Ishikawa (cell line): ENCODE measurements around the gene CERCAM.

Experiments
- CEBPB ChIP-seq: IDR thresholded peaks from 2 replicates; pipeline ENCODE4 v1.6.1; 2012
- CREB1 ChIP-seq: IDR thresholded peaks from 2 replicates; pipeline ENCODE4 v1.6.1; 2012; ENCODE audit warnings: low read depth
- EGR1 ChIP-seq: IDR thresholded peaks from 2 replicates; pipeline ENCODE4 v1.6.1; 2012
- EP300 ChIP-seq: IDR thresholded peaks from 2 replicates; pipeline ENCODE4 v1.6.1; 2012; ENCODE audit warnings: borderline replicate concordance
- FOXM1 ChIP-seq: IDR thresholded peaks from 2 replicates; pipeline ENCODE4 v1.6.1; 2012; ENCODE audit warnings: low read depth, borderline replicate concordance
- MAX ChIP-seq: IDR thresholded peaks from 2 replicates; pipeline ENCODE4 v1.6.1; 2012
- NFIC ChIP-seq: IDR thresholded peaks from 2 replicates; pipeline ENCODE4 v1.6.1; 2012
- RAD21 ChIP-seq: IDR thresholded peaks from 2 replicates; pipeline ENCODE4 v1.6.1; 2012; ENCODE audit warnings: low read depth
- REST ChIP-seq: IDR thresholded peaks from 2 replicates; pipeline ENCODE4 v1.6.1; 2012; ENCODE audit warnings: low read depth, mild to moderate bottlenecking
- TAF1 ChIP-seq: IDR thresholded peaks from 2 replicates; pipeline ENCODE4 v1.6.1; 2012; ENCODE audit warnings: low read depth, mild to moderate bottlenecking
- TCF12 ChIP-seq: IDR thresholded peaks from 2 replicates; pipeline ENCODE4 v1.6.1; 2012; ENCODE audit warnings: low read depth
- TEAD4 ChIP-seq: IDR thresholded peaks from 2 replicates; pipeline ENCODE4 v1.6.1; 2012
- USF1 ChIP-seq: IDR thresholded peaks from 2 replicates; pipeline ENCODE4 v1.6.1; 2012
- YY1 ChIP-seq: IDR thresholded peaks from 2 replicates; pipeline ENCODE4 v1.6.1; 2012; ENCODE audit warnings: low read depth
- ZBTB7A ChIP-seq: IDR thresholded peaks from 2 replicates; pipeline ENCODE4 v1.6.1; 2012; ENCODE audit warnings: low read depth

The CERCAM gene

GRCh38 chr9:128385496-128386460, 34.9 kb upstream of the CERCAM start:
- no peak for TF ChIP-seq USF1

GRCh38 chr9:128388150-128388549, 32.5 kb upstream of the CERCAM start:
- no peak for TF ChIP-seq REST
- no peak for TF ChIP-seq YY1
- TF ChIP-seq ZBTB7A = no peak
- TF ChIP-seq CREB1 = no peak
- TF ChIP-seq TAF1 = no peak
- no peak for TF ChIP-seq TEAD4
- TF ChIP-seq EGR1 = no peak

- TF ChIP-seq REST (peak; percentile 41; the same call in 1 of the 2 replicates), TEAD4 (no peak)
These were observed 31.1 kb upstream of the CERCAM start for GRCh38 chr9:128389395-128390149.

- TF ChIP-seq TAF1 (no peak), REST (no peak), TCF12 (no peak), EGR1 (no peak), CREB1 (no peak), USF1 (no peak), FOXM1 (no peak), ZBTB7A (no peak), EP300 (no peak), MAX (no peak), CEBPB (no peak), RAD21 (no peak), NFIC (no peak), YY1 (no peak), TEAD4 (no peak)
These were observed 30.4 kb upstream of the CERCAM start for GRCh38 chr9:128390150-128390812.
